Activated naive CD4-positive, alpha-beta T cell treated with anti-CD3 and anti-CD28 coated beads for 36 hours (primary cell): Measurements from ENCODE around the gene RABGAP1L. TPM values are rescaled to one million over a fixed set of nuclear protein-coding genes. Genes with fewer than 3 reads are reported as not detected.
"Not testable (repeated sequence)": the region's sequence is repeated elsewhere in the genome, so short reads cannot be mapped to it uniquely, and the experiment has no call there.

Experiments used
- CTCF ChIA-PET: fragments of 350-600 bp; sonication (Branson Sonifier 250); formaldehyde crosslinking; loops from one replicate; lab custom pipeline; 2021; ENCODE audit warnings: antibody characterized with exemption; lab: Charles Lee
- DNase-seq: peaks from one replicate; pipeline ENCODE4 v3.0.0-alpha.2; 2020
- H3K27ac Mint-ChIP-seq: one replicate; pipeline ENCODE4 v1.8.0; 2021; ENCODE audit warnings: mild to moderate bottlenecking, mixed read lengths
- H3K27me3 Mint-ChIP-seq: one replicate; pipeline ENCODE4 v1.8.0; 2021; ENCODE audit warnings: low read depth, mixed read lengths
- H3K36me3 Mint-ChIP-seq: one replicate; pipeline ENCODE4 v1.8.0; 2021; ENCODE audit warnings: low read depth, mixed read lengths
- H3K4me1 Mint-ChIP-seq: one replicate; pipeline ENCODE4 v1.8.0; 2021; ENCODE audit warnings: low read depth, mixed read lengths
- H3K4me3 Mint-ChIP-seq: one replicate; pipeline ENCODE4 v1.8.0; 2021; ENCODE audit warnings: mild to moderate bottlenecking, moderate library complexity, mixed read lengths
- H3K9me3 Mint-ChIP-seq: one replicate; pipeline ENCODE4 v1.8.0; 2021; ENCODE audit warnings: mixed read lengths
- intact Hi-C: fragments of 100-400 bp; cut with micrococcal nuclease; formaldehyde crosslinking; loops from one replicate; pipeline ENCODE4 v1.15.1; 2023
- total RNA-seq, 2 experiments: library from RNA; stranded (reverse); gene quantifications; one replicate each; pipeline ENCODE4 v1.2.3, GENCODE V29; 2021

RABGAP1L gene
- total RNA-seq, 2 experiments from 2014 or later, result 16.6 TPM

DNA sequence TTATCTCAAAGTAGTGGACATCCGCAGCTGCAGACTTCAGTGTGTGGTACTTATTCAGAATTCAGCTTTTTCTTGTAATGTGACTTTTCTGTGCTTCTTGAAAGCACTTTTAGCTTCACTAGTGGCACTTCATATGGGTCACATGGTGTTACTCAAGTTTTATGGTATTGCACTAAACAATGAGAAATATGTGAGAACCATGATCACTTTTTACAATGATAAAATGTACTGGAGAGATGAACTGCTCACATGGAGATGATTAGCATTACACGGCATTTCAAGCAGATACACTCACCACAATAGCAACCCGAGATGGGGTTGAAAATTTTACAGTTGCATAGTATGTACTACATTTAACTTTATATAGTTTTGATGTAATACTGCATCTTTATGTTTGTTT is 248.3 kb downstream of the RABGAP1L start:
- Mint-ChIP-seq H3K27ac (no peak overlapping the region), H3K4me1 (peaks cover 8% of the 10 kb centered on the region), H3K36me3 (peaks cover 7% of the 10 kb centered on the region), H3K27me3 (no peaks in the 10 kb centered on the region), H3K4me3 (no peak overlapping the region), H3K9me3 (peaks cover 2% of the 10 kb centered on the region)
- no peak for DNase-seq
- intact Hi-C loops, result no loop called here
- CTCF ChIA-PET, result no interaction called here

- no peak overlapping the region for H3K27ac Mint-ChIP-seq
- peaks cover 2% of the 10 kb centered on the region for H3K9me3 Mint-ChIP-seq
- no peaks in the 10 kb centered on the region for H3K27me3 Mint-ChIP-seq
- peaks cover 8% of the 10 kb centered on the region for H3K4me1 Mint-ChIP-seq
- intact Hi-C loops, result no loop called here
- H3K4me3 Mint-ChIP-seq, result no peak overlapping the region
- H3K36me3 Mint-ChIP-seq, result peaks cover 7% of the 10 kb centered on the region
- CTCF ChIA-PET, result no interaction called here
- DNase-seq, result no peak
These were observed 248.8 kb downstream of the RABGAP1L start for GRCh38 chr1:174408146-174408545.

- H3K27me3 Mint-ChIP-seq, CTCF ChIA-PET, H3K9me3 Mint-ChIP-seq, H3K4me3 Mint-ChIP-seq, H3K27ac Mint-ChIP-seq, H3K36me3 Mint-ChIP-seq, DNase-seq: not testable (repeated sequence)
- H3K4me1 Mint-ChIP-seq, result peaks cover 16% of the 10 kb centered on the region
- intact Hi-C loops, result loop anchor here (5.0 kb wide), 1 partner anchor 318 kb away; no protein-coding TSS in a partner anchor
These were observed 250.5 kb downstream of the RABGAP1L start for GRCh38 chr1:174409801-174410200.

GRCh38 chr1:174413632-174414031 is 254.3 kb downstream of the RABGAP1L start:
- CTCF ChIA-PET, result interaction anchor here (0.7 kb wide), 1 partner anchor 312 kb away, joined by 3 read pairs; no protein-coding TSS in a partner anchor
- no peak overlapping the region for H3K27ac Mint-ChIP-seq
- peaks cover 16% of the 10 kb centered on the region for H3K4me1 Mint-ChIP-seq
- H3K27me3 Mint-ChIP-seq, result no peaks in the 10 kb centered on the region
- intact Hi-C loops, result loop anchor here (5.0 kb wide), 1 partner anchor 314 kb away; no protein-coding TSS in a partner anchor
- peaks cover 5% of the 10 kb centered on the region for H3K36me3 Mint-ChIP-seq
- no peak overlapping the region for H3K4me3 Mint-ChIP-seq
- DNase-seq, result no peak
- H3K9me3 Mint-ChIP-seq, result peaks cover 2% of the 10 kb centered on the region

- peaks cover 2% of the 10 kb centered on the region for H3K36me3 Mint-ChIP-seq
- H3K9me3 Mint-ChIP-seq, result peaks cover 2% of the 10 kb centered on the region
- no peak for DNase-seq
- peaks cover 16% of the 10 kb centered on the region for H3K4me1 Mint-ChIP-seq
- H3K27ac Mint-ChIP-seq, result no peak overlapping the region
- no peak overlapping the region for H3K4me3 Mint-ChIP-seq
- H3K27me3 Mint-ChIP-seq, result no peaks in the 10 kb centered on the region
- intact Hi-C loops, result loop anchor here (5.0 kb wide), 1 partner anchor 313 kb away; no protein-coding TSS in a partner anchor
- CTCF ChIA-PET, result interaction anchor here (0.7 kb wide), 1 partner anchor 311 kb away, joined by 3 read pairs; no protein-coding TSS in a partner anchor
These were observed 254.9 kb downstream of the RABGAP1L start for GRCh38 chr1:174414203-174414602.

DNA sequence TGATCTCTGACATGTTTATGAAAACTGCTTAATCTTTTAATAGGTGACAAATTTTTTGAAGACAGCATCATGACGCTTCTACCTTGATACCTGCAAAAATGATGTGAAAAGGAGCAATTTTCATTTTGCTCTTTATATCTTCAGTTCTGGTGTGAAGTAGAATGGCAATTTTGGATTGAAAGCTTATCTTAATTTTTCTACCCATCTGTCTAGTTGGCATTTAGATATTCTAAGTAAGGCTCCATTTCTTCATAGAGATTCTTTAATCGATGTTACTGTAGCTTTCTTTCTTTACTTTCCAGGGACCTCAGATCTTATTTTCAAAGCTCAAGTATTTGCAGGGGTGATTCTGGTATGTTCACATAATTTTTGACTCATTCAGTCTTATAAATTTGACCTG is 256.2 kb downstream of the RABGAP1L start:
- Mint-ChIP-seq H3K4me1 (peaks cover 16% of the 10 kb centered on the region), H3K36me3 (peaks cover 2% of the 10 kb centered on the region), H3K4me3 (no peak overlapping the region), H3K9me3 (peaks cover 2% of the 10 kb centered on the region), H3K27ac (no peak overlapping the region), H3K27me3 (no peaks in the 10 kb centered on the region)
- intact Hi-C loops, result no loop called here
- DNase-seq, result no peak
- CTCF ChIA-PET, result no interaction called here

- Mint-ChIP-seq H3K4me1 (peaks cover 8% of the 10 kb centered on the region), H3K27ac (no peak overlapping the region), H3K36me3 (peaks cover 2% of the 10 kb centered on the region), H3K27me3 (no peaks in the 10 kb centered on the region), H3K4me3 (no peak overlapping the region), H3K9me3 (no peaks in the 10 kb centered on the region)
- no peak for DNase-seq
- CTCF ChIA-PET, result no interaction called here
- intact Hi-C loops, result no loop called here
These were observed 258.6 kb downstream of the RABGAP1L start for GRCh38 chr1:174417921-174418320.

- DNase-seq, result no peak
- Mint-ChIP-seq H3K4me3 (no peak overlapping the region), H3K27me3 (no peaks in the 10 kb centered on the region), H3K36me3 (peaks cover 2% of the 10 kb centered on the region), H3K27ac (no peak overlapping the region), H3K9me3 (no peaks in the 10 kb centered on the region), H3K4me1 (no peaks in the 10 kb centered on the region)
- intact Hi-C loops, result no loop called here
- CTCF ChIA-PET, result no interaction called here
These were observed 265.8 kb downstream of the RABGAP1L start for GRCh38 chr1:174425121-174425520.

DNA sequence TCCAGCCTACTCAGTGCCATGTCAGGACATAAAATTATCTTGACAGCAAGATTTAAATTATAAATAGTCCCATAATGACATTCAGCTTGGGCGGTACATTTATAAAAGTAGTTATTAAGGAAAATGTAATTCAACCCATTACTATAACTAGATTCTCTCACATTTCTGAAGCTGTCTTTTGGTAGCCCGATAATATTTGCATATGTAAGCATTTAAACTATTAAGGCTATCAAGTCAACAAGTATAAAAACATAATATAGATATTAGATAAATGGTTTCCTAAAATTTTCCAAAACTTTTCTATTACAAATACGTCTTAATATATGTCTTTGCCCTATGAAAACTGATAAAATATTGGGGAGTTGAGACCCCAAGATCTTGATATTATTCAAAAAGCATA is 266.8 kb downstream of the RABGAP1L start:
- no peaks in the 10 kb centered on the region for H3K9me3 Mint-ChIP-seq
- no peaks in the 10 kb centered on the region for H3K4me1 Mint-ChIP-seq
- DNase-seq, result no peak
- no peak overlapping the region for H3K27ac Mint-ChIP-seq
- H3K4me3 Mint-ChIP-seq, result no peak overlapping the region
- CTCF ChIA-PET, result no interaction called here
- H3K27me3 Mint-ChIP-seq, result no peaks in the 10 kb centered on the region
- peaks cover 2% of the 10 kb centered on the region for H3K36me3 Mint-ChIP-seq
- intact Hi-C loops, result no loop called here

DNA sequence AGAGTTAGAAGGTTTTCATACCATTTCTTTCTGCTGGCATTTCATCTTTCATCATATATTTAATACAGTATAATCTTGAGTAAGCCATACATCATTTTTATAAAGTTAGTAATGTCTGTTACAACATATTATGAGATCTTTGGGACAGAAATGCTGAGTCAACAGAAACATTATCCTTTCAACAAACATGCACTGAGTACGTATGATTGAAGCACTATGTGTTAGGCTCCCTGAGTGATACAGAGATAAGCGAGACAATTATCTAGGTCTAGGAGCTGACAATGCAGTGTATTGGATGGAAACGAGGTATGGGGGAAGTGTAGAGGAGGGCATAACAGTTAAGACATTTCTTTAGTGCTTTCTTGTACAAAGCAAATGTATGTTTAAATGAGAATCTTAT is 268.7 kb downstream of the RABGAP1L start:
- H3K27me3 Mint-ChIP-seq, result no peaks in the 10 kb centered on the region
- no peaks in the 10 kb centered on the region for H3K4me1 Mint-ChIP-seq
- CTCF ChIA-PET, result no interaction called here
- DNase-seq, result no peak
- no peaks in the 10 kb centered on the region for H3K9me3 Mint-ChIP-seq
- H3K4me3 Mint-ChIP-seq, result no peak overlapping the region
- H3K27ac Mint-ChIP-seq, result no peak overlapping the region
- intact Hi-C loops, result no loop called here
- no peaks in the 10 kb centered on the region for H3K36me3 Mint-ChIP-seq

GRCh38 chr1:174428739-174429138 is 269.4 kb downstream of the RABGAP1L start:
- H3K9me3 Mint-ChIP-seq, result no peaks in the 10 kb centered on the region
- H3K36me3 Mint-ChIP-seq, result no peaks in the 10 kb centered on the region
- CTCF ChIA-PET, result no interaction called here
- intact Hi-C loops, result no loop called here
- no peaks in the 10 kb centered on the region for H3K4me1 Mint-ChIP-seq
- no peak overlapping the region for H3K4me3 Mint-ChIP-seq
- no peak overlapping the region for H3K27ac Mint-ChIP-seq
- no peak for DNase-seq
- no peaks in the 10 kb centered on the region for H3K27me3 Mint-ChIP-seq

DNA sequence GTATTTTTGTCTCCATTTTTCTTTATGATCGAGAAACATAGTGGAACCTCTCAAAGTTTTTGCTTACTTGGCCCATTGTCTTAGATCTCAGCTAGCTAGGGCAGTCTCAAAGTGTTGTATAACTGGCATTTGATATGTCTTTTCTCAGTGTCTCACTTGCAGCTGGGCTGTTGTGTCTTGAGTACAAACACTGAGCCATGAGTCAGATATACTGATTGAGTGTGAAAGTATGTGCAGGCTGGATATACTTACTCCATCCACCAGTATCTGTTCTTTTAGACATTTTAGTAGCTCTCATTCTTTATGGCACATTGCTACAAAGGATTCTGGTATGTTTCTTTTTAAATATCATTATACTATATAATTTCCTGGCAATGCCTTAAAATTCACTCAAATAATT is 274.1 kb downstream of the RABGAP1L start:
- H3K4me1 Mint-ChIP-seq, result no peaks in the 10 kb centered on the region
- intact Hi-C loops, result no loop called here
- no peak overlapping the region for H3K27ac Mint-ChIP-seq

GRCh38 chr1:174445351-174445750 is 286.0 kb downstream of the RABGAP1L start:
- H3K27ac Mint-ChIP-seq, result no peak overlapping the region
- H3K9me3 Mint-ChIP-seq, result peaks cover 2% of the 10 kb centered on the region
- no peak overlapping the region for H3K4me3 Mint-ChIP-seq
- DNase-seq, result no peak
- no peaks in the 10 kb centered on the region for H3K4me1 Mint-ChIP-seq
- no peaks in the 10 kb centered on the region for H3K36me3 Mint-ChIP-seq
- no peaks in the 10 kb centered on the region for H3K27me3 Mint-ChIP-seq
- intact Hi-C loops, result no loop called here
- CTCF ChIA-PET, result no interaction called here

More for the DNA sequence above, 274.1 kb downstream of the RABGAP1L start:
- no peaks in the 10 kb centered on the region for H3K27me3 Mint-ChIP-seq
- CTCF ChIA-PET, result no interaction called here
- peaks cover 6% of the 10 kb centered on the region for H3K9me3 Mint-ChIP-seq
- DNase-seq, result no peak
- H3K4me3 Mint-ChIP-seq, result no peak overlapping the region
- H3K36me3 Mint-ChIP-seq, result peaks cover 4% of the 10 kb centered on the region
